ENCODE results near the gene C3orf33.

GRCh38 chr3:155739154-155739553 lies 66.9 kb downstream of the C3orf33 start:
- TF ChIP-seq CTCF (IDR thresholded peaks at IDR 0.05) (no peak), POLR2A (IDR thresholded peaks at IDR 0.05) (no peak)

Measured in thyroid gland (tissue), 4 donors.